ENCODE results near the gene LRRN4.
"Not testable (repeated sequence)": the region's sequence is repeated elsewhere in the genome, so short reads cannot be mapped to it uniquely, and the experiment has no call there.

Gene LRRN4

GRCh38 chr20:6041808-6042265, 12.0 kb downstream of the LRRN4 start:
- Histone ChIP-seq H3K9me3 (ENCODE audit: insufficient read depth, low read depth, low read length) (no peaks in the 10 kb centered on the region), H3K4me3 (ENCODE audit: low read length) (no peak overlapping the region), H3K4me1 (ENCODE audit: insufficient read depth, low read length) (no peaks in the 10 kb centered on the region; the same call in 1 of the 2 replicates), H3K27ac (ENCODE audit: low read length) (no peak overlapping the region), H3K27me3 (ENCODE audit: insufficient read depth, low read length) (no peaks in the 10 kb centered on the region), H3K36me3 (ENCODE audit: insufficient read depth, low read depth, low read length) (peaks cover 37% of the 10 kb centered on the region), H3K9ac (ENCODE audit: low read depth, low read length) (no peak overlapping the region)

GRCh38 chr20:6040958-6041807, 12.7 kb downstream of the LRRN4 start:
- H3K36me3 ChIP-seq (ENCODE audit: insufficient read depth, low read depth, low read length), result peaks cover 44% of the 10 kb centered on the region
- no peaks in the 10 kb centered on the region for H3K9me3 ChIP-seq (ENCODE audit: insufficient read depth, low read depth, low read length)
- no peak overlapping the region for H3K4me3 ChIP-seq (ENCODE audit: low read length)
- H3K4me1 ChIP-seq (ENCODE audit: insufficient read depth, low read length), result no peaks in the 10 kb centered on the region; the same call in 1 of the 2 replicates
- H3K9ac ChIP-seq (ENCODE audit: low read depth, low read length), result no peak overlapping the region
- no peaks in the 10 kb centered on the region for H3K27me3 ChIP-seq (ENCODE audit: insufficient read depth, low read length)
- H3K27ac ChIP-seq (ENCODE audit: low read length), result no peak overlapping the region

- Histone ChIP-seq H3K4me3 (ENCODE audit: low read length) (no peak overlapping the region), H3K36me3 (ENCODE audit: insufficient read depth, low read depth, low read length) (peaks cover 47% of the 10 kb centered on the region), H3K9me3 (ENCODE audit: insufficient read depth, low read depth, low read length) (no peaks in the 10 kb centered on the region), H3K27ac (ENCODE audit: low read length) (no peak overlapping the region), H3K4me1 (ENCODE audit: insufficient read depth, low read length) (no peaks in the 10 kb centered on the region; the same call in 1 of the 2 replicates), H3K9ac (ENCODE audit: low read depth, low read length) (no peak overlapping the region), H3K27me3 (ENCODE audit: insufficient read depth, low read length) (no peaks in the 10 kb centered on the region)
Measured at GRCh38 chr20:6040540-6040939, 13.3 kb downstream of the LRRN4 start.

- Histone ChIP-seq H3K4me3 (ENCODE audit: low read length) (no peak overlapping the region), H3K27ac (ENCODE audit: low read length) (no peak overlapping the region), H3K9ac (ENCODE audit: low read depth, low read length) (no peak overlapping the region), H3K27me3 (ENCODE audit: insufficient read depth, low read length) (no peaks in the 10 kb centered on the region), H3K4me1 (ENCODE audit: insufficient read depth, low read length) (no peaks in the 10 kb centered on the region; the same call in 1 of the 2 replicates), H3K36me3 (ENCODE audit: insufficient read depth, low read depth, low read length) (peaks cover 54% of the 10 kb centered on the region), H3K9me3 (ENCODE audit: insufficient read depth, low read depth, low read length) (no peaks in the 10 kb centered on the region)
Measured at GRCh38 chr20:6039766-6040165, 14.1 kb downstream of the LRRN4 start.

GRCh38 chr20:6038256-6038655, 15.6 kb downstream of the LRRN4 start:
- no peak overlapping the region for H3K4me3 ChIP-seq (ENCODE audit: low read length)
- H3K4me1 ChIP-seq (ENCODE audit: insufficient read depth, low read length), result no peaks in the 10 kb centered on the region; the same call in 1 of the 2 replicates
- H3K36me3 ChIP-seq (ENCODE audit: insufficient read depth, low read depth, low read length), result peaks cover 69% of the 10 kb centered on the region

GRCh38 chr20:6037082-6037481, 16.8 kb downstream of the LRRN4 start:
- no peak overlapping the region for H3K27ac ChIP-seq (ENCODE audit: low read length)
- no peaks in the 10 kb centered on the region for H3K27me3 ChIP-seq (ENCODE audit: insufficient read depth, low read length)
- no peaks in the 10 kb centered on the region for H3K9me3 ChIP-seq (ENCODE audit: insufficient read depth, low read depth, low read length)
- H3K4me1 ChIP-seq (ENCODE audit: insufficient read depth, low read length), result no peaks in the 10 kb centered on the region; the same call in 1 of the 2 replicates
- H3K4me3 ChIP-seq (ENCODE audit: low read length), result no peak overlapping the region
- H3K36me3 ChIP-seq (ENCODE audit: insufficient read depth, low read depth, low read length), result peaks cover 73% of the 10 kb centered on the region
- no peak overlapping the region for H3K9ac ChIP-seq (ENCODE audit: low read depth, low read length)

More at GRCh38 chr20:6038256-6038655, 15.6 kb downstream of the LRRN4 start:
- no peaks in the 10 kb centered on the region for H3K9me3 ChIP-seq (ENCODE audit: insufficient read depth, low read depth, low read length)
- H3K27ac ChIP-seq (ENCODE audit: low read length), result no peak overlapping the region
- no peaks in the 10 kb centered on the region for H3K27me3 ChIP-seq (ENCODE audit: insufficient read depth, low read length)
- H3K9ac ChIP-seq (ENCODE audit: low read depth, low read length), result no peak overlapping the region

- no peak overlapping the region for H3K9ac ChIP-seq (ENCODE audit: low read depth, low read length)
- H3K4me1 ChIP-seq (ENCODE audit: insufficient read depth, low read length), result no peaks in the 10 kb centered on the region; the same call in 1 of the 2 replicates
- H3K9me3 ChIP-seq (ENCODE audit: insufficient read depth, low read depth, low read length), result no peaks in the 10 kb centered on the region
- H3K4me3 ChIP-seq (ENCODE audit: low read length), result no peak overlapping the region
- peaks cover 73% of the 10 kb centered on the region for H3K36me3 ChIP-seq (ENCODE audit: insufficient read depth, low read depth, low read length)
- H3K27me3 ChIP-seq (ENCODE audit: insufficient read depth, low read length), result no peaks in the 10 kb centered on the region
- no peak overlapping the region for H3K27ac ChIP-seq (ENCODE audit: low read length)
Measured at GRCh38 chr20:6036213-6036612, 17.6 kb downstream of the LRRN4 start.

GRCh38 chr20:6034134-6034969, 19.5 kb downstream of the LRRN4 start:
- peaks cover 57% of the 10 kb centered on the region for H3K36me3 ChIP-seq (ENCODE audit: insufficient read depth, low read depth, low read length)

GRCh38 chr20:6032907-6033306, 21.0 kb downstream of the LRRN4 start:
- H3K27ac ChIP-seq (ENCODE audit: low read length), result not testable (repeated sequence)

More at GRCh38 chr20:6034134-6034969, 19.5 kb downstream of the LRRN4 start:
- Histone ChIP-seq H3K4me3 (ENCODE audit: low read length) (no peak overlapping the region), H3K27me3 (ENCODE audit: insufficient read depth, low read length) (no peaks in the 10 kb centered on the region), H3K27ac (ENCODE audit: low read length) (no peak overlapping the region), H3K9me3 (ENCODE audit: insufficient read depth, low read depth, low read length) (no peaks in the 10 kb centered on the region), H3K4me1 (ENCODE audit: insufficient read depth, low read length) (no peaks in the 10 kb centered on the region; the same call in 1 of the 2 replicates), H3K9ac (ENCODE audit: low read depth, low read length) (no peak overlapping the region)

GRCh38 chr20:6030453-6031080, 23.3 kb downstream of the LRRN4 start:
- peaks cover 32% of the 10 kb centered on the region for H3K36me3 ChIP-seq (ENCODE audit: insufficient read depth, low read depth, low read length)
- no peaks in the 10 kb centered on the region for H3K27me3 ChIP-seq (ENCODE audit: insufficient read depth, low read length)
- H3K27ac ChIP-seq (ENCODE audit: low read length), result no peak overlapping the region
- H3K4me3 ChIP-seq (ENCODE audit: low read length), result no peak overlapping the region
- H3K4me1 ChIP-seq (ENCODE audit: insufficient read depth, low read length), result no peaks in the 10 kb centered on the region
- no peaks in the 10 kb centered on the region for H3K9me3 ChIP-seq (ENCODE audit: insufficient read depth, low read depth, low read length)
- H3K9ac ChIP-seq (ENCODE audit: low read depth, low read length), result no peak overlapping the region

More at GRCh38 chr20:6032907-6033306, 21.0 kb downstream of the LRRN4 start:
- H3K36me3 ChIP-seq (ENCODE audit: insufficient read depth, low read depth, low read length), result peaks cover 46% of the 10 kb centered on the region
- H3K4me3 ChIP-seq (ENCODE audit: low read length); H3K9me3 ChIP-seq (ENCODE audit: insufficient read depth, low read depth, low read length); H3K27me3 ChIP-seq (ENCODE audit: insufficient read depth, low read length); H3K4me1 ChIP-seq (ENCODE audit: insufficient read depth, low read length); H3K9ac ChIP-seq (ENCODE audit: low read depth, low read length): not testable (repeated sequence)

GRCh38 chr20:6029538-6029937, 24.3 kb downstream of the LRRN4 start:
- Histone ChIP-seq H3K4me1 (ENCODE audit: insufficient read depth, low read length) (no peaks in the 10 kb centered on the region), H3K9me3 (ENCODE audit: insufficient read depth, low read depth, low read length) (no peaks in the 10 kb centered on the region; the same call in 1 of the 2 replicates), H3K9ac (ENCODE audit: low read depth, low read length) (no peak overlapping the region), H3K27me3 (ENCODE audit: insufficient read depth, low read length) (no peaks in the 10 kb centered on the region), H3K27ac (ENCODE audit: low read length) (no peak overlapping the region), H3K4me3 (ENCODE audit: low read length) (no peak overlapping the region), H3K36me3 (ENCODE audit: insufficient read depth, low read depth, low read length) (peaks cover 32% of the 10 kb centered on the region)
